HEK293 (cell line): ENCODE measurements around the gene SEM1.
"Not testable (repeated sequence)": the region's sequence is repeated elsewhere in the genome, so short reads cannot be mapped to it uniquely, and the experiment has no call there.

Experiments
- CTCF ChIA-PET: fragments of 350-600 bp; formaldehyde crosslinking; extraction: SDS; loops from one replicate; lab custom pipeline; 2021; ENCODE audit warnings: antibody characterized with exemption; lab: Yijun Ruan, JAX
- POLR2A ChIA-PET: fragments of 300-600 bp; formaldehyde crosslinking; extraction: SDS; loops from one replicate; lab custom pipeline; 2020; ENCODE audit warnings: antibody characterized with exemption, inconsistent platforms; lab: Yijun Ruan, JAX
- H3K27ac ChIP-seq: fragments of 200-500 bp; sonication (Bioruptor generic); 2 replicates; pipeline ENCODE4 v1.5.1; 2014; ENCODE audit warnings: low read depth, low read length, control low read depth, inconsistent platforms; ENCODE audit errors: extremely low read depth
- H3K36me3 ChIP-seq, 2 experiments: fragments of 200-500 bp in 1 of 2; sonication (Bioruptor generic) in 1 of 2; 1 replicate in 1 of 2; 2 replicates in 1 of 2; pipeline ENCODE4 v1.5.1; 2014 to 2017; ENCODE audit warnings: inconsistent platforms in 2 of 2, low read length in 2 of 2; ENCODE audit not compliant: control insufficient read depth in 2 of 2, insufficient read depth in 1 of 2
- H3K4me1 ChIP-seq: fragments of 200-500 bp; sonication (Bioruptor generic); 2 replicates; pipeline ENCODE4 v1.5.1; 2014; ENCODE audit warnings: mild to moderate bottlenecking, low read length, inconsistent platforms; ENCODE audit not compliant: control insufficient read depth, insufficient read depth
- H3K4me3 ChIP-seq: 2 replicates; pipeline ENCODE4 v1.5.1; 2011; ENCODE audit warnings: low read depth, mild to moderate bottlenecking, control low read depth, low read length, moderate library complexity
- H3K9me3 ChIP-seq: fragments of 200-500 bp; sonication (Bioruptor generic); 2 replicates; pipeline ENCODE4 v1.5.1; 2014; ENCODE audit warnings: low read depth, low read length, inconsistent platforms; ENCODE audit not compliant: control insufficient read depth, insufficient read depth
- KLF16 ChIP-seq: fragments of 450-650 bp; formaldehyde crosslinking; IDR thresholded peaks from 2 replicates; pipeline ENCODE4 v1.5.1; 2017; ENCODE audit warnings: missing biosample characterization, missing genetic modification characterization
- PRDM10 ChIP-seq: fragments of 450-650 bp; formaldehyde crosslinking; IDR thresholded peaks from 2 replicates; pipeline ENCODE4 v1.5.1; 2016; ENCODE audit warnings: missing biosample characterization, missing genetic modification characterization
- SCRT1 ChIP-seq: fragments of 450-650 bp; formaldehyde crosslinking; IDR thresholded peaks from 2 replicates; pipeline ENCODE4 v1.5.1; 2016; ENCODE audit warnings: missing biosample characterization, missing genetic modification characterization, borderline replicate concordance
- YY1 ChIP-seq: fragments of 450-650 bp; formaldehyde crosslinking; IDR thresholded peaks from 2 replicates; pipeline ENCODE4 v1.5.1; 2018; ENCODE audit warnings: missing biosample characterization, missing genetic modification characterization
- ZFHX2 ChIP-seq: fragments of 450-650 bp; formaldehyde crosslinking; conservative IDR thresholded peaks from 2 replicates; pipeline ENCODE4 v1.5.1; 2016; ENCODE audit warnings: missing biosample characterization, missing genetic modification characterization
- ZNF112 ChIP-seq: fragments of 450-650 bp; formaldehyde crosslinking; IDR thresholded peaks from 2 replicates; pipeline ENCODE4 v1.5.0; 2017; ENCODE audit warnings: missing biosample characterization, missing genetic modification characterization
- ZNF121 ChIP-seq: fragments of 450-650 bp; formaldehyde crosslinking; IDR thresholded peaks from 2 replicates; pipeline ENCODE4 v1.5.1; 2016; ENCODE audit warnings: missing biosample characterization, missing genetic modification characterization
- ZNF221 ChIP-seq: fragments of 450-650 bp; formaldehyde crosslinking; IDR thresholded peaks from 2 replicates; pipeline ENCODE4 v1.5.1; 2017; ENCODE audit warnings: missing biosample characterization, missing genetic modification characterization, borderline replicate concordance
- ZNF26 ChIP-seq: fragments of 450-650 bp; formaldehyde crosslinking; IDR thresholded peaks from 2 replicates; pipeline ENCODE4 v1.5.1; 2016; ENCODE audit warnings: missing biosample characterization, missing genetic modification characterization
- ZNF266 ChIP-seq: fragments of 450-650 bp; formaldehyde crosslinking; IDR thresholded peaks from 2 replicates; pipeline ENCODE4 v1.5.1; 2016; ENCODE audit warnings: missing biosample characterization, missing genetic modification characterization, low read depth
- ZNF292 ChIP-seq: fragments of 450-650 bp; formaldehyde crosslinking; IDR thresholded peaks from 2 replicates; pipeline ENCODE4 v1.5.1; 2016; ENCODE audit warnings: low read depth, missing biosample characterization, missing genetic modification characterization, borderline replicate concordance
- ZNF311 ChIP-seq: fragments of 450-650 bp; formaldehyde crosslinking; IDR thresholded peaks from 2 replicates; pipeline ENCODE4 v1.5.1; 2017; ENCODE audit warnings: missing biosample characterization, missing genetic modification characterization, borderline replicate concordance
- ZNF362 ChIP-seq: fragments of 450-650 bp; formaldehyde crosslinking; IDR thresholded peaks from 2 replicates; pipeline ENCODE4 v1.5.1; 2016; ENCODE audit warnings: missing biosample characterization, missing genetic modification characterization
- ZNF518A ChIP-seq: fragments of 450-650 bp; formaldehyde crosslinking; conservative IDR thresholded peaks from 2 replicates; pipeline ENCODE4 v1.5.1; 2016; ENCODE audit warnings: low read depth, missing biosample characterization, missing genetic modification characterization
- ZNF580 ChIP-seq: fragments of 450-650 bp; formaldehyde crosslinking; IDR thresholded peaks from 2 replicates; pipeline ENCODE4 v1.5.1; 2016; ENCODE audit warnings: missing biosample characterization, missing genetic modification characterization
- ZNF585B ChIP-seq: fragments of 450-650 bp; formaldehyde crosslinking; IDR thresholded peaks from 2 replicates; pipeline ENCODE4 v1.5.1; 2016; ENCODE audit warnings: missing biosample characterization, missing genetic modification characterization
- ZNF610 ChIP-seq: fragments of 450-650 bp; formaldehyde crosslinking; IDR thresholded peaks from 2 replicates; pipeline ENCODE4 v1.5.1; 2016; ENCODE audit warnings: missing biosample characterization, missing genetic modification characterization, borderline replicate concordance
- ZNF639 ChIP-seq: fragments of 450-650 bp; formaldehyde crosslinking; IDR thresholded peaks from 2 replicates; pipeline ENCODE4 v1.5.1; 2016; ENCODE audit warnings: missing biosample characterization, missing genetic modification characterization

Gene SEM1

GRCh38 chr7:96709381-96710228 lies at the start of gene SEM1 (continued):
- TF ChIP-seq ZNF518A (tag by site-specific recombination) (peak; percentile 86), SCRT1 (tag by site-specific recombination) (no peak), ZFHX2 (tag by site-specific recombination) (peak; percentile 42), KLF16 (tag by site-specific recombination) (peak; percentile 63), ZNF585B (tag by site-specific recombination) (no peak), ZNF292 (tag by site-specific recombination) (no peak), ZNF639 (no peak), ZNF112 (tag by site-specific recombination) (no peak), YY1 (tag by site-specific recombination) (peak; percentile 54; the same call in 1 of the 2 replicates), ZNF221 (no peak), ZNF121 (tag by site-specific recombination) (no peak), ZNF362 (peak; percentile 98), PRDM10 (0 out of 2 replicates have a peak, but pooled peaks have one; percentile 26), ZNF266 (tag by site-specific recombination) (no peak), ZNF26 (tag by site-specific recombination) (no peak), ZNF580 (tag by site-specific recombination) (peak; percentile 73; the same call in 1 of the 2 replicates), ZNF610 (tag by site-specific recombination) (peak; percentile 53; the same call in 1 of the 2 replicates), ZNF311 (tag by site-specific recombination) (no peak)

- CTCF ChIA-PET, H3K4me1 ChIP-seq, H3K4me3 ChIP-seq, POLR2A ChIA-PET, H3K27ac ChIP-seq, H3K36me3 ChIP-seq, H3K9me3 ChIP-seq: not testable (repeated sequence)
Measured at GRCh38 chr7:96757880-96758279, 48.2 kb upstream of the SEM1 start.
